Ascending aorta (tissue), 2 donors: ENCODE measurements around the gene SNRPD1. TPM values are rescaled to one million over a fixed set of nuclear protein-coding genes. Genes with fewer than 3 reads are reported as not detected.
"Not testable (repeated sequence)": the region's sequence is repeated elsewhere in the genome, so short reads cannot be mapped to it uniquely, and the experiment has no call there.

Source experiments
- DNase-seq, 2 donors: peaks; one replicate each; pipeline ENCODE4 v3.0.0-alpha.2; 2019; ENCODE audit warnings: low spot score in 2 of 2
- H3K27ac ChIP-seq, 2 donors: fragments of 200-600 bp; sonication (generic); one replicate each; pipeline ENCODE4 v1.5.1; 2016 to 2017; ENCODE audit warnings: mild to moderate bottlenecking in 1 of 2
- H3K27me3 ChIP-seq: fragments of 200-600 bp; sonication (generic); one replicate; pipeline ENCODE4 v1.5.1; 2017
- H3K36me3 ChIP-seq, 2 donors: fragments of 200-600 bp; sonication (generic); one replicate each; pipeline ENCODE4 v1.5.1; 2016
- H3K4me1 ChIP-seq, 2 donors: fragments of 200-600 bp; sonication (generic); one replicate each; pipeline ENCODE4 v1.5.1; 2016 to 2017; ENCODE audit warnings: mild to moderate bottlenecking in 1 of 2
- H3K4me3 ChIP-seq, 2 donors: fragments of 200-600 bp; sonication (generic); one replicate each; pipeline ENCODE4 v1.5.1; 2016 to 2017; ENCODE audit warnings: mild to moderate bottlenecking in 1 of 2
- H3K9me3 ChIP-seq, 2 donors: fragments of 200-600 bp; sonication (generic); one replicate each; pipeline ENCODE4 v1.5.1; 2016
- CTCF ChIP-seq, 3 experiments: fragments of 200-600 bp in 2 of 3; fragments of 450-650 bp in 1 of 3; sonication (generic) in 2 of 3; IDR thresholded peaks; one replicate each; pipeline ENCODE4 v1.5.1; 2016 to 2019; ENCODE audit warnings: antibody characterized with exemption in 3 of 3, mild to moderate bottlenecking in 1 of 3, moderate library complexity in 1 of 3
- intact Hi-C: fragments of 100-400 bp; cut with DNase I; formaldehyde crosslinking; loops from one replicate; pipeline ENCODE4 v1.15.1; 2023
- total RNA-seq: library from RNA; depleted of rRNA; stranded (reverse); fragments of >200 nt; gene quantifications from one replicate; pipeline ENCODE4 v1.1.0, GENCODE V29; 2016

Gene SNRPD1
- total RNA-seq = 0.85 TPM

- Histone ChIP-seq H3K4me3 (peak within 1 kb of the TSS; percentile 84 to 88), H3K9me3 (no peaks in the 10 kb centered on the region), H3K27ac (peak within 1 kb of the TSS; percentile 83 to 89), H3K4me1 (peaks cover 3 to 13% of the 10 kb centered on the region in 2 donors), H3K36me3 (peaks cover 6 to 16% of the 10 kb centered on the region in 2 donors), H3K27me3 (no peaks in the 10 kb centered on the region)
- peak; percentile 84 to 97 (median 97) for TF ChIP-seq CTCF (IDR thresholded peaks at IDR 0.05)
- intact Hi-C loops = loop anchor here (5.0 kb wide), 1 partner anchor 220 kb away; no protein-coding TSS in a partner anchor
- peak; percentile 39 to 93 for DNase-seq
Observed at GRCh38 chr18:21612125-21613039, at the start of gene SNRPD1. Gene SNRPD1, plus strand, starts transcription at chr18:21612314. Its CDS starts 116 bp downstream, at chr18:21612430.

GRCh38 chr18:21571772-21572171 lies 40.3 kb upstream of the SNRPD1 start:
- Histone ChIP-seq H3K4me3 (no peak overlapping the region), H3K4me1 (peaks cover 6 to 10% of the 10 kb centered on the region in 2 donors), H3K27ac (peak overlapping the region; percentile 54 to 59), H3K27me3 (no peaks in the 10 kb centered on the region), H3K36me3 (peaks cover 20 to 29% of the 10 kb centered on the region in 2 donors), H3K9me3 (no peaks in the 10 kb centered on the region)
- intact Hi-C loops = loop anchor here (2.0 to 10.0 kb wide), 2 partner anchors 29 to 377 kb away; partner anchors contain the start of gene ESCO1
- no peak for TF ChIP-seq CTCF (IDR thresholded peaks at IDR 0.05)
- no peak for DNase-seq

GRCh38 chr18:21575656-21576055 lies 36.5 kb upstream of the SNRPD1 start:
- Histone ChIP-seq H3K9me3 (no peaks in the 10 kb centered on the region), H3K4me1 (peaks cover 6 to 10% of the 10 kb centered on the region in 2 donors), H3K4me3 (no peak overlapping the region), H3K27ac (peak overlapping the region in 1 of 2 donors; percentile 54), H3K36me3 (peaks cover 13 to 25% of the 10 kb centered on the region in 2 donors), H3K27me3 (no peaks in the 10 kb centered on the region)
- intact Hi-C loops = loop anchor here (10.0 kb wide), 1 partner anchor 381 kb away; no protein-coding TSS in a partner anchor
- no peak for DNase-seq
- no peak for TF ChIP-seq CTCF (IDR thresholded peaks at IDR 0.05)

- Histone ChIP-seq H3K27ac (no peak overlapping the region), H3K4me3 (no peak overlapping the region), H3K4me1 (no peaks in the 10 kb centered on the region), H3K27me3 (no peaks in the 10 kb centered on the region), H3K36me3 (peaks cover 8 to 21% of the 10 kb centered on the region in 2 donors), H3K9me3 (peaks cover 0 to 8% of the 10 kb centered on the region in 2 donors)
- no peak for TF ChIP-seq CTCF (IDR thresholded peaks at IDR 0.05)
- DNase-seq = no peak
- intact Hi-C loops = no loop called here
Observed at GRCh38 chr18:21584391-21584790, 27.7 kb upstream of the SNRPD1 start.

- intact Hi-C loops, H3K27me3 ChIP-seq, H3K4me3 ChIP-seq, H3K36me3 ChIP-seq, H3K9me3 ChIP-seq, DNase-seq, H3K4me1 ChIP-seq, H3K27ac ChIP-seq: not testable (repeated sequence)
Observed at GRCh38 chr18:21592361-21592760, 19.8 kb upstream of the SNRPD1 start.
